ENCODE data around the gene ZNF771. TPM values are rescaled to one million over a fixed set of nuclear protein-coding genes. Genes with fewer than 3 reads are reported as not detected.

ZNF771 gene
- total RNA-seq, 1 donor = 12.6 TPM

GRCh38 chr16:30369938-30370455 lies 37.4 kb upstream of the ZNF771 start:
- H3K4me3 ChIP-seq (ENCODE audit: low read depth, low read length) = peak overlapping the region; percentile 93
- TF ChIP-seq CTCF (IDR thresholded peaks at IDR 0.05; ENCODE audit: insufficient read depth, low read length) = no peak
- no peak for DNase-seq (ENCODE audit: low read depth)

- peak; percentile 29 for TF ChIP-seq CTCF (IDR thresholded peaks at IDR 0.05; ENCODE audit: insufficient read depth, low read length)
- DNase-seq (ENCODE audit: low read depth) = peak; percentile 100
- peak within 1 kb of the TSS; percentile 93 for H3K4me3 ChIP-seq (ENCODE audit: low read depth, low read length)
These were observed 36.8 kb upstream of the ZNF771 start, which contains the start of gene TBC1D10B for GRCh38 chr16:30370456-30371247. TBC1D10B (minus strand) TSS chr16:30370494; CDS start chr16:30370183, 311 bp downstream.

GRCh38 chr16:30371248-30371816 lies 36.1 kb upstream of the ZNF771 start:
- no peak for TF ChIP-seq CTCF (IDR thresholded peaks at IDR 0.05; ENCODE audit: insufficient read depth, low read length)

GRCh38 chr16:30372038-30372712 lies 35.2 kb upstream of the ZNF771 start:
- no peak for TF ChIP-seq CTCF (IDR thresholded peaks at IDR 0.05; ENCODE audit: insufficient read depth, low read length)
- no peak for DNase-seq (ENCODE audit: low read depth)
- no peak overlapping the region for H3K4me3 ChIP-seq (ENCODE audit: low read depth, low read length)

More at GRCh38 chr16:30371248-30371816, 36.1 kb upstream of the ZNF771 start:
- no peak for DNase-seq (ENCODE audit: low read depth)
- H3K4me3 ChIP-seq (ENCODE audit: low read depth, low read length) = peak overlapping the region; percentile 73

- no peak for DNase-seq (ENCODE audit: low read depth)
- H3K4me3 ChIP-seq (ENCODE audit: low read depth, low read length) = no peak overlapping the region
- no peak for TF ChIP-seq CTCF (IDR thresholded peaks at IDR 0.05; ENCODE audit: insufficient read depth, low read length)
These were observed 34.7 kb upstream of the ZNF771 start for GRCh38 chr16:30372725-30373124.

DNA sequence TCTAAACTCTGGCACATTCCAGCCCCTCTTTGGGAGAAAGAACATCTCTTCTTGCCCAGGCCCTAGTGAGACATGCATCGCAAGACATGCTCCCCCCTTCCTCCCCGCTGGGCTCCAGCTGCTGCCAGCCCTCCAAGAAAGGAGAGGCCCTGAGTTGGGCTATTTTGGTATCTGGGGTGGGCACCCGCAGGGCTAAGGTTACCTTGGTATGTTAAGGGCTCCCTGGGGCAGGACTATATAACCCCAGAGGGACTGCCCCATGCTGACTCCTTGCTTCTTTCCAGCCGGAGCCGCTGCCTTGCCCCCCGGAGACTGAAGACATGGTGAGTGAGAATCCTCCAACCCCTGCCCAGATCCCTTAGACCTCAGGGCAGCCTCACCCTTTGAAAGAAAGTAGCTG lies 32.9 kb upstream of the ZNF771 start, which contains the start of gene MYL11:
Gene MYL11, plus strand, starts transcription at position 265 of the 400 bp plus-strand sequence. Its CDS starts 56 bp downstream, at position 321.
- no peak for DNase-seq (ENCODE audit: low read depth)
- TF ChIP-seq CTCF (IDR thresholded peaks at IDR 0.05; ENCODE audit: insufficient read depth, low read length) = no peak
- H3K4me3 ChIP-seq (ENCODE audit: low read depth, low read length) = no peak within 1 kb of the TSS

Data from fibroblast of the aortic adventitia (primary cell).